Sigmoid colon (tissue), 7 donors: ENCODE data around the gene ZSWIM6. TPM values are rescaled to one million over a fixed set of nuclear protein-coding genes. Genes with fewer than 3 reads are reported as not detected.

Experiments
- DNase-seq: peaks from one replicate; pipeline ENCODE4 v3.0.0-alpha.2; 2019
- H3K27ac ChIP-seq, 4 donors: fragments of 200-600 bp; sonication (generic); one replicate each; pipeline ENCODE4 v1.5.1; 2016 to 2019; ENCODE audit warnings: mild to moderate bottlenecking in 1 of 4
- H3K27me3 ChIP-seq, 3 donors: fragments of 200-600 bp; sonication (generic); one replicate each; pipeline ENCODE4 v1.5.1; 2019; ENCODE audit warnings: mild to moderate bottlenecking in 1 of 3
- H3K36me3 ChIP-seq, 4 donors: fragments of 200-600 bp; sonication (generic); one replicate each; pipeline ENCODE4 v1.5.1; 2016 to 2019
- H3K4me1 ChIP-seq, 4 donors: fragments of 200-600 bp; sonication (generic); one replicate each; pipeline ENCODE4 v1.5.1; 2017 to 2019
- H3K4me3 ChIP-seq, 4 donors: fragments of 200-600 bp; sonication (generic); one replicate each; pipeline ENCODE4 v1.5.1; 2017 to 2019; ENCODE audit warnings: mild to moderate bottlenecking in 2 of 4, moderate library complexity in 1 of 4
- H3K9me3 ChIP-seq, 4 donors: fragments of 200-600 bp in 3 of 4; sonication (generic) in 3 of 4; one replicate each; pipeline versions ENCODE4 v1.5.1 to v1.6.1; 2013 to 2019
- EP300 ChIP-seq, 4 donors: sonication (generic); formaldehyde crosslinking; IDR thresholded peaks; one replicate each; pipeline ENCODE4 v1.6.1; 2017; ENCODE audit warnings: antibody characterized with exemption in 4 of 4
- POLR2A ChIP-seq, 2 donors: fragments of 450-650 bp; IDR thresholded peaks; one replicate each; pipeline ENCODE4 v1.6.1; 2016; ENCODE audit warnings: antibody characterized with exemption in 2 of 2, mild to moderate bottlenecking in 2 of 2, moderate library complexity in 2 of 2
- POLR2AphosphoS5 ChIP-seq, 4 donors: sonication (generic); formaldehyde crosslinking; IDR thresholded peaks; one replicate each; pipeline ENCODE4 v1.6.1; 2017; ENCODE audit warnings: antibody characterized with exemption in 4 of 4
- WGBS, 2 donors: extraction: QIAGEN DNeasy Blood & Tissue Kit; methylation state at CpG; one replicate each; pipeline ENCODE4 v1.1.7; 2013; 5-methylcytosine and 5-hydroxymethylcytosine counted together
- intact Hi-C: fragments of 100-400 bp; cut with DNase I; formaldehyde crosslinking; loops from one replicate; pipeline ENCODE4 v1.15.1; 2023
- polyA plus RNA-seq, 3 donors: library from polyadenylated mRNA; stranded (reverse); fragments of 200-250 nt; gene quantifications; one replicate each; pipeline ENCODE4 v1.2.3, GENCODE V29; 2013
- total RNA-seq, 4 donors: library from RNA; depleted of rRNA; stranded (reverse); fragments of >200 nt; gene quantifications; one replicate each; pipeline ENCODE4 v1.1.0, GENCODE V29; 2016
- TF ChIP-seq, protein P1 (sequence below), 4 experiments: fragments of 450-650 bp in 3 of 4; fragments of 200-600 bp in 1 of 4; IDR thresholded peaks; one replicate each; pipeline ENCODE4 v1.5.1; 2016 to 2019; ENCODE audit warnings: antibody characterized with exemption in 4 of 4, mild to moderate bottlenecking in 3 of 4, moderate library complexity in 2 of 4
- donor health status: healthy with polysubstance abuse.
- donor health status: Bipolar disorder and iron deficiency.
- donor health status: healthy.

Gene ZSWIM6
- total and polyA plus RNA-seq, 7 donors: 4.2 to 17.7 (median 11.3) TPM

DNA sequence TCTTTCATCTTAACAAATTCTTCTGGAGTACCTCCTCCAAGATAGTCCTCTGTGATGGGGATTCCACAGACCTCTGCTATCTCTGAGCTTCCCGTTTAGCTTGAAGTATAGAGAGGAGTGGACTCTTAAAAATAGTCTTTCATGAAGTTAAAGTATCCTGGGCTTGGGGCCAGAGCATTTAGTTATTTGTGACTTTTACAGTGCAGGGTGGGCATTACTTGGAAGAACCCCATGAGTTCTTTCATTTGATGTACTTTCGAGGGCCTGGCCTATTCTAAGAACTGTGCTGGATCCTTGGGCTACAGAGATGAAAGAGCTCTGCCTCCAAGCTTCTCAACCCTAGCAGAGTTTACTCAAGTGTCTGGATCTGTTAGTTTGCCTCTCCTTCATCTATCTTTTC, 131.5 kb downstream of the ZSWIM6 start:
- Histone ChIP-seq H3K27me3 (no peaks in the 10 kb centered on the region), H3K9me3 (no peaks in the 10 kb centered on the region), H3K4me1 (peaks cover 0 to 80% (median 50%) of the 10 kb centered on the region in 4 donors), H3K27ac (no peak overlapping the region), H3K4me3 (no peak overlapping the region), H3K36me3 (no peaks in the 10 kb centered on the region)
- no peak for DNase-seq
- WGBS, 2 donors: 72 to 79% methylated on average over 2 of the region's 2 CpGs
- TF ChIP-seq POLR2AphosphoS5 (IDR thresholded peaks at IDR 0.05) (no peak), POLR2A (IDR thresholded peaks at IDR 0.05) (no peak), EP300 (IDR thresholded peaks at IDR 0.05) (no peak)
- TF ChIP-seq, protein P1, sequence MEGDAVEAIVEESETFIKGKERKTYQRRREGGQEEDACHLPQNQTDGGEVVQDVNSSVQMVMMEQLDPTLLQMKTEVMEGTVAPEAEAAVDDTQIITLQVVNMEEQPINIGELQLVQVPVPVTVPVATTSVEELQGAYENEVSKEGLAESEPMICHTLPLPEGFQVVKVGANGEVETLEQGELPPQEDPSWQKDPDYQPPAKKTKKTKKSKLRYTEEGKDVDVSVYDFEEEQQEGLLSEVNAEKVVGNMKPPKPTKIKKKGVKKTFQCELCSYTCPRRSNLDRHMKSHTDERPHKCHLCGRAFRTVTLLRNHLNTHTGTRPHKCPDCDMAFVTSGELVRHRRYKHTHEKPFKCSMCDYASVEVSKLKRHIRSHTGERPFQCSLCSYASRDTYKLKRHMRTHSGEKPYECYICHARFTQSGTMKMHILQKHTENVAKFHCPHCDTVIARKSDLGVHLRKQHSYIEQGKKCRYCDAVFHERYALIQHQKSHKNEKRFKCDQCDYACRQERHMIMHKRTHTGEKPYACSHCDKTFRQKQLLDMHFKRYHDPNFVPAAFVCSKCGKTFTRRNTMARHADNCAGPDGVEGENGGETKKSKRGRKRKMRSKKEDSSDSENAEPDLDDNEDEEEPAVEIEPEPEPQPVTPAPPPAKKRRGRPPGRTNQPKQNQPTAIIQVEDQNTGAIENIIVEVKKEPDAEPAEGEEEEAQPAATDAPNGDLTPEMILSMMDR (IDR thresholded peaks at IDR 0.05): no peak
- intact Hi-C loops: no loop called here

DNA sequence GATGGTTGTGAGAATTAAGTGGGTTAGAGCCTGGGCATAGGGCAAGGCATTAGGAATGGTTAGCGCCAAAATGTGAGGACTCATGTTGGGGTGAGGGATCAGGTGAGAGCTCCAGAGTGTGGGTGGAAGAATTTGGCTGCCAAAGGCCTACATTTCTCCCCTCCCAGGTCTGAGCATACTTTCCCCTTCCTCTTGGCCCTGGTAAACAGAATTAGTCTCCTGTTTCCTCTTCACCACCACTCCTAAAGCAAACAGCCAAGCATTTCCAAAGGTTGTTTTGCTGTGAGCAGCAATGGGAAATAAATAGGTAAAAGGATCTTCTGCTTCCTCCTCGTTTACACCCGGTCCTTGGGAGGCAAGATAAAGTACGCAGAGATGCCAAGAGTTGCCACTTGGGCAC, 132.5 kb downstream of the ZSWIM6 start:
- intact Hi-C loops: no loop called here
- 34 to 78% methylated on average over 4 of the region's 4 CpGs for WGBS, 2 donors
- H3K4me1 ChIP-seq: peaks cover 0 to 76% (median 52%) of the 10 kb centered on the region in 4 donors
- no peak for DNase-seq
- no peaks in the 10 kb centered on the region for H3K27me3 ChIP-seq
- H3K36me3 ChIP-seq: no peaks in the 10 kb centered on the region
- no peak overlapping the region for H3K4me3 ChIP-seq
- TF ChIP-seq EP300 (IDR thresholded peaks at IDR 0.05): no peak
- no peak for TF ChIP-seq POLR2A (IDR thresholded peaks at IDR 0.05)
- TF ChIP-seq, protein P1 (IDR thresholded peaks at IDR 0.05): no peak
- TF ChIP-seq POLR2AphosphoS5 (IDR thresholded peaks at IDR 0.05): no peak
- no peaks in the 10 kb centered on the region for H3K9me3 ChIP-seq
- H3K27ac ChIP-seq: no peak overlapping the region

DNA sequence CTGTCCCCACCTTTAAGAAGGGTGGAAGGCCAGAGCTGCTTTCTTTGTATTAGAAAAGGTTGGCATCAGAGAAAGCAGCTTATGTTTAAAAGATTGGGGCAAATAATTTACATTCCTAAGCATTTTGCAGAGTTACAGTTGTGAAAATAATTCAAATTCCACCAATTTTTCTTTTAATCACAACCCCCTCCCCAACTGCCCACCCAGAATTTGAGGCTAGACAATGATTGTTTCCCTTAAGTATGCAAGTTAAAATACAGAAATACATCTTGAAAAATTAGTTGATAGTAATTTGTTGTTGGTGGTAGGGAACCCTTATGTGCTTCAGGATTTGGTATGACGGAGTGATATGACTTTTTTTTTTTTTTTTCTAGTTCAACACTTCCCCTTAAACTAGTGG, 133.0 kb downstream of the ZSWIM6 start:
- H3K9me3 ChIP-seq: no peaks in the 10 kb centered on the region
- H3K4me3 ChIP-seq: no peak overlapping the region
- no peaks in the 10 kb centered on the region for H3K27me3 ChIP-seq
- TF ChIP-seq POLR2AphosphoS5 (IDR thresholded peaks at IDR 0.05) (no peak), POLR2A (IDR thresholded peaks at IDR 0.05) (no peak), EP300 (IDR thresholded peaks at IDR 0.05) (no peak)
- TF ChIP-seq, protein P1 (IDR thresholded peaks at IDR 0.05): no peak
- no peak for DNase-seq
- no peaks in the 10 kb centered on the region for H3K36me3 ChIP-seq
- intact Hi-C loops: no loop called here
- H3K4me1 ChIP-seq: peaks cover 0 to 73% (median 49%) of the 10 kb centered on the region in 4 donors
- no peak overlapping the region for H3K27ac ChIP-seq
- 86 to 89% methylated on average over 1 of the region's 1 CpG for WGBS, 2 donors

DNA sequence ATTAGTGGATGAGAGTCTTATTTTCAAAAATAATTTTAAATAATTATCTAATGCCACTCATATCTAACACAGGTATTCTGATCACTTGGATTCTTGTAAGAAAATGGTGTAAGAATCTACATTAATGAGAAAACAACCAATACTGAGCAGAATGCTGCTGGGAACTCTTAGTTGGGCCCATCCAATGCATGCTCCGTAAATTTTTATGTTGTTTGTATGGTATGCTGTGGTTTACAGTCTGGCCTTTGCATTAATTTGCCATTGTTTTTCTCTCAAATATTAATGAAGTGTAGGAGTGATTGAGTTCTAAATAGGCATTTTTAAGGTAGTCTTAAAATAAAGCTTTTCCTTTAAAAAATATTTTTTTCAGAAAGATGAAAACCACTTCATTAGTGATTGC, 133.4 kb downstream of the ZSWIM6 start:
- intact Hi-C loops: no loop called here
- peaks cover 0 to 69% (median 48%) of the 10 kb centered on the region in 4 donors for H3K4me1 ChIP-seq
- no peak overlapping the region for H3K27ac ChIP-seq

DNA sequence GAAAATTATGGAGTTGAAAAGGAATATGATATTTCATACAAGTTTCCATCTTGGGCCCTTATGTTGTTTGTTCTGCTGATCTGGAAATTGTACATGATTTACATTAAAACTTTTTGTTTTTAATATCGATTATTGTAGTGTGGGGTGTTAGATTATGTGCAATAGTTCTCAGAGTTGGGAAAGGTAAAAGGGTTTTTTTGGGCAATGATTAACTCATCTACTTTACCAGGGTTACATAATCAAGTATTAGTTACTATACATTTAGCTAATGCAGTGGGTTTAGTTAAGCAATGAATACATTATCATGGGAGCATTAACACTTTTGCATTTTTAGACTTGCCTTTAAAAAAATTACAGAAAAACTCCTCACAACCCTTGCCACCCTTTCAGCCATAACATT, 134.0 kb downstream of the ZSWIM6 start:
- TF ChIP-seq POLR2AphosphoS5 (IDR thresholded peaks at IDR 0.05): no peak
- no peak for TF ChIP-seq POLR2A (IDR thresholded peaks at IDR 0.05)
- TF ChIP-seq EP300 (IDR thresholded peaks at IDR 0.05): no peak
- TF ChIP-seq, protein P1 (IDR thresholded peaks at IDR 0.05): no peak
- no peak for DNase-seq

More for the DNA sequence above, 133.4 kb downstream of the ZSWIM6 start:
- WGBS, 2 donors: 92 to 97% methylated on average over 1 of the region's 1 CpG
- Histone ChIP-seq H3K36me3 (no peaks in the 10 kb centered on the region), H3K4me3 (no peak overlapping the region), H3K27me3 (no peaks in the 10 kb centered on the region), H3K9me3 (no peaks in the 10 kb centered on the region)
- no peak for TF ChIP-seq POLR2A (IDR thresholded peaks at IDR 0.05)
- no peak for DNase-seq

More for the DNA sequence above, 134.0 kb downstream of the ZSWIM6 start:
- H3K4me3 ChIP-seq: no peak overlapping the region
- H3K36me3 ChIP-seq: no peaks in the 10 kb centered on the region
- H3K4me1 ChIP-seq: peaks cover 0 to 64% (median 47%) of the 10 kb centered on the region in 4 donors
- H3K9me3 ChIP-seq: no peaks in the 10 kb centered on the region
- H3K27me3 ChIP-seq: no peaks in the 10 kb centered on the region
- 38 to 89% methylated on average over 1 of the region's 1 CpG for WGBS, 2 donors
- intact Hi-C loops: no loop called here
- no peak overlapping the region for H3K27ac ChIP-seq
